MCF 10A (cell line): ENCODE data around the gene PRMT7. TPM values are rescaled to one million over a fixed set of nuclear protein-coding genes. Genes with fewer than 3 reads are reported as not detected.

Experiments
- BruUV-seq: library from RNA; stranded (reverse); fragments of 400-500 nt; replicated peaks from 2 replicates; lab custom pipeline; 2021; lab: Mats Ljungman, UMichigan
- CTCF ChIA-PET: fragments of 300-600 bp; sonication (Branson Sonifier 250); formaldehyde crosslinking; extraction: SDS; loops from one replicate; lab custom pipeline; 2021; ENCODE audit warnings: antibody characterized with exemption, inconsistent platforms; lab: Yijun Ruan, JAX
- POLR2A ChIA-PET: fragments of 300-600, 350-650 bp; sonication (Branson Sonifier 250); formaldehyde crosslinking; extraction: SDS; loops from one replicate; lab custom pipeline; 2020; ENCODE audit warnings: antibody characterized with exemption, inconsistent platforms; lab: Yijun Ruan, JAX
- DNase-seq: peaks from one replicate; pipeline ENCODE4 v3.0.0-alpha.2; 2018; ENCODE audit not compliant: unreplicated experiment
- H3K27ac Mint-ChIP-seq: one replicate; pipeline ENCODE4 v1.8.0; 2022; ENCODE audit warnings: mild to moderate bottlenecking, low read depth, mixed read lengths; ENCODE audit not compliant: unreplicated experiment
- H3K27me3 Mint-ChIP-seq: one replicate; pipeline ENCODE4 v1.8.0; 2022; ENCODE audit warnings: mixed read lengths; ENCODE audit not compliant: insufficient read depth, unreplicated experiment
- H3K36me3 Mint-ChIP-seq: one replicate; pipeline ENCODE4 v1.8.0; 2022; ENCODE audit warnings: mild to moderate bottlenecking, moderate library complexity, mixed read lengths; ENCODE audit not compliant: insufficient read depth, unreplicated experiment
- H3K4me1 Mint-ChIP-seq: one replicate; pipeline ENCODE4 v1.8.0; 2022; ENCODE audit warnings: mixed read lengths; ENCODE audit not compliant: insufficient read depth, unreplicated experiment
- H3K4me3 Mint-ChIP-seq: one replicate; pipeline ENCODE4 v1.8.0; 2022; ENCODE audit warnings: mild to moderate bottlenecking, moderate library complexity, mixed read lengths; ENCODE audit not compliant: unreplicated experiment
- H3K9me3 Mint-ChIP-seq: one replicate; pipeline ENCODE4 v1.8.0; 2022; ENCODE audit warnings: mixed read lengths; ENCODE audit not compliant: unreplicated experiment
- CTCF ChIP-seq: fragments of 200-600 bp; IDR thresholded peaks from one replicate; pipeline ENCODE4 v1.8.0; 2022; ENCODE audit warnings: antibody characterized with exemption, mild to moderate bottlenecking; ENCODE audit not compliant: unreplicated experiment
- intact Hi-C: fragments of 100-400 bp; cut with micrococcal nuclease; formaldehyde crosslinking; loops from 2 replicates; pipeline ENCODE4 v1.14.1; 2022
- total RNA-seq: library from RNA; stranded (reverse); gene quantifications from 2 replicates; pipeline ENCODE4 v1.2.3, GENCODE V29; 2022

PRMT7 gene
- total RNA-seq, 1 experiment from 2014 or later: 33.2 TPM

GRCh38 chr16:68356249-68356918 is 45.6 kb downstream of the PRMT7 start:
- Mint-ChIP-seq H3K36me3 (peaks cover 33% of the 10 kb centered on the region), H3K4me3 (no peak overlapping the region), H3K9me3 (no peaks in the 10 kb centered on the region), H3K27me3 (no peaks in the 10 kb centered on the region), H3K27ac (no peak overlapping the region), H3K4me1 (no peaks in the 10 kb centered on the region)
- CTCF ChIA-PET: interaction anchor here (0.5 to 1.2 kb wide), 2 partner anchors 50 to 115 kb away, joined by 3 to 4 read pairs; no protein-coding TSS in a partner anchor
- DNase-seq: no peak
- BruUV-seq: no TSS peak
- TF ChIP-seq CTCF: no peak
- intact Hi-C loops: no loop called here
- POLR2A ChIA-PET: no interaction called here

GRCh38 chr16:68356919-68357286 is 46.1 kb downstream of the PRMT7 start:
- Mint-ChIP-seq H3K36me3 (peaks cover 33% of the 10 kb centered on the region), H3K4me1 (no peaks in the 10 kb centered on the region), H3K4me3 (no peak overlapping the region), H3K9me3 (no peaks in the 10 kb centered on the region), H3K27me3 (no peaks in the 10 kb centered on the region), H3K27ac (no peak overlapping the region)
- CTCF ChIA-PET: interaction anchor here (0.6 kb wide), 1 partner anchor 68 kb away, joined by 3 read pairs; no protein-coding TSS in a partner anchor
- POLR2A ChIA-PET: no interaction called here
- intact Hi-C loops: no loop called here
- DNase-seq: no peak
- BruUV-seq: no TSS peak
- TF ChIP-seq CTCF: no peak

GRCh38 chr16:68357521-68357922 is 46.7 kb downstream of the PRMT7 start:
- no peak for TF ChIP-seq CTCF
- intact Hi-C loops: no loop called here
- no peak for DNase-seq
- Mint-ChIP-seq H3K36me3 (peaks cover 28% of the 10 kb centered on the region), H3K4me1 (no peaks in the 10 kb centered on the region), H3K27me3 (no peaks in the 10 kb centered on the region), H3K9me3 (no peaks in the 10 kb centered on the region), H3K27ac (no peak overlapping the region), H3K4me3 (no peak overlapping the region)
- ChIA-PET POLR2A (no interaction called here), CTCF (interaction anchor here (0.6 kb wide), 1 partner anchor 68 kb away, joined by 3 read pairs; no protein-coding TSS in a partner anchor)
- BruUV-seq: no TSS peak

- Mint-ChIP-seq H3K4me3 (no peak overlapping the region), H3K9me3 (no peaks in the 10 kb centered on the region), H3K4me1 (no peaks in the 10 kb centered on the region), H3K36me3 (peaks cover 24% of the 10 kb centered on the region), H3K27ac (no peak overlapping the region), H3K27me3 (no peaks in the 10 kb centered on the region)
- CTCF ChIA-PET: no interaction called here
- no TSS peak for BruUV-seq
- DNase-seq: no peak
- no peak for TF ChIP-seq CTCF
- POLR2A ChIA-PET: no interaction called here
- intact Hi-C loops: no loop called here
Measured at GRCh38 chr16:68357923-68358322, 47.1 kb downstream of the PRMT7 start.
